ENCODE results near the gene AOX1. TPM values are rescaled to one million over a fixed set of nuclear protein-coding genes. Genes with fewer than 3 reads are reported as not detected.
A peak's percentile ranks its signal among the peaks of the same experiment; 100 is the strongest.
"Not testable (repeated sequence)": the region's sequence is repeated elsewhere in the genome, so short reads cannot be mapped to it uniquely, and the experiment has no call there.

The AOX1 gene
- polyA plus RNA-seq: 1 to 10 TPM; 1.9 to 2.8 TPM

DNA sequence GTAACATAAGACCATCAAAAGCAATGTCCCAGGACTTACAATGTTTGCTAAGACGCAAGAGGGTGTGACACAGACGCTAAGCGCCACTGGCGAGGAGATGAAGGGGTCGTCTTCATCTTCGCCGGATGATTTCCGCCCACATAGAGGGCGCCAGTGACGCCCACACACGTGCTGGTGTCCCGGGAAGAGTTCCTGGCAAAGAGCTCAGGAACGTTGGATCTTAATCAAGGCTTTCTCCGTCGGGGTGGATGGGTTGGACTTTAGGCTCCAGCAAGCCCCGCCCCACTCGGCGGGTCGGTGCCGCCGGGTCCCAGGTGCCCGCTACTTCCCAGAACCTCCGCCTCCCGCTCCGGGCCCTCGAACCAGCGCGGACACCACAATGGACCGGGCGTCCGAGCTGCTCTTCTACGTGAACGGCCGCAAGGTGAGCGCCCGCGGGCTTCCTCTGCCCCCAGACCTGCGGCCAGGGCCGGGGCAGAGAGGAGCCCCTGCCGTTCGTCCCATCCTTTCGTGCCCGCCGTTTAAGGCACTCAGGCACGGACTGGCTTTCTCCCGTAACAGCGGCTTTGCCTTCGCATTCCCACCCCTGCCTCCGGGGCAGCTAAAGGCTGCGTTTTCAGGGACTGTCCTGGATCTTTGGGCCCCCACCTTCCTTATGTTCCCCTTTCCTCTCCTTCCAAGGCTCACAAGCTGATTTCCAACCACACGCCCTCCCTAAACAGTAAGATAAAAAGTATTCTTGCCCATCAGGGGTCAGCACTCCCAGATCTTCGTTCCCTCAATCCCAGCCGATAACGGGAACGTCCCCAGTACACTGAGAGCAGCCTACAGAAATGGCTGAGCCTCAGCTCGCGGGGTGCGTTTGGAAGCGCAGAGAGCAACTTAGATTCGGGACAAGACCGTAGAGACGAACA, at the start of gene AOX1:
Gene AOX1 (plus strand): TSS at position 285 of the 914 bp plus-strand sequence. CDS start 95 bp downstream, at position 380.
- H3K9me3 ChIP-seq (ENCODE audit: control insufficient read depth in 2 of 2, insufficient read depth in 1 of 2, low read depth in 1 of 2, low read length in 1 of 2): no peaks in the 10 kb centered on the region
- H3K36me3 ChIP-seq (ENCODE audit: control insufficient read depth in 2 of 2, insufficient read depth in 2 of 2, low read length in 1 of 2): no peaks in the 10 kb centered on the region
- peak within 1 kb of the TSS; percentile 44 to 48 for H3K4me3 ChIP-seq (ENCODE audit: low read depth in 1 of 2, low read length in 2 of 2)
- H3K27ac ChIP-seq (ENCODE audit: low read depth in 2 of 2, low read length in 1 of 2): peak within 1 kb of the TSS; percentile 52 to 76
- H3K27me3 ChIP-seq (ENCODE audit: control insufficient read depth in 1 of 2, insufficient read depth in 2 of 2, low read length in 2 of 2): no peaks in the 10 kb centered on the region
- 6 to 7% methylated on average over 59 to 62 of the region's 62 CpGs for WGBS, 2 donors
- H3K4me1 ChIP-seq (ENCODE audit: control insufficient read depth in 2 of 2, insufficient read depth in 2 of 2, low read length in 1 of 2): no peaks in the 10 kb centered on the region

DNA sequence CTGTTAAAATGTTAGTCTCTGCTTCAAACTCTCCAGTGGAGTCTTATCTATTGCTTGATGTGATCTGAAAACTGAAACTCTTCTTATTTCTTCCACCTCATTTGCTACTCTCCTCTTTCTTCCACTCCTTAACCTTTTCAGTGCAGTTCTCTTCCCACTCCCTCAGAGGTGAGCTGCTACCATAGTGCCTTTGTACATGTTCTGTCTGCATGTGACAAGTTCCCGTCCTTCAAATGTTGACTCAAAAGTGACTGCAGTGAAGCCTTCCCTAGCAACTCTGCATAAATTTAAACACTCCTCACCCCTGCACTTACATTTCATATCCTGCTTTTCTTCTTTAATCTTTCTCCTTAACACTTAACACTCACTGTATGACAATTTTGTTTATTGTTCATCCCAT, 47.7 kb upstream of the AOX1 start:
- no peak overlapping the region for H3K27ac ChIP-seq (ENCODE audit: low read depth in 2 of 2, low read length in 1 of 2)
- no peaks in the 10 kb centered on the region for H3K9me3 ChIP-seq (ENCODE audit: control insufficient read depth in 2 of 2, insufficient read depth in 1 of 2, low read depth in 1 of 2, low read length in 1 of 2)
- H3K4me3 ChIP-seq (ENCODE audit: low read depth in 1 of 2, low read length in 2 of 2): no peak overlapping the region
- no peaks in the 10 kb centered on the region for H3K27me3 ChIP-seq (ENCODE audit: control insufficient read depth in 1 of 2, insufficient read depth in 2 of 2, low read length in 2 of 2)
- peaks cover 0 to 2% of the 10 kb centered on the region in 2 donors for H3K36me3 ChIP-seq (ENCODE audit: control insufficient read depth in 2 of 2, insufficient read depth in 2 of 2, low read length in 1 of 2)
- H3K4me1 ChIP-seq (ENCODE audit: control insufficient read depth in 2 of 2, insufficient read depth in 2 of 2, low read length in 1 of 2): no peaks in the 10 kb centered on the region
- WGBS, 2 donors: 89 to 93% methylated on average over 1 of the region's 1 CpG

DNA sequence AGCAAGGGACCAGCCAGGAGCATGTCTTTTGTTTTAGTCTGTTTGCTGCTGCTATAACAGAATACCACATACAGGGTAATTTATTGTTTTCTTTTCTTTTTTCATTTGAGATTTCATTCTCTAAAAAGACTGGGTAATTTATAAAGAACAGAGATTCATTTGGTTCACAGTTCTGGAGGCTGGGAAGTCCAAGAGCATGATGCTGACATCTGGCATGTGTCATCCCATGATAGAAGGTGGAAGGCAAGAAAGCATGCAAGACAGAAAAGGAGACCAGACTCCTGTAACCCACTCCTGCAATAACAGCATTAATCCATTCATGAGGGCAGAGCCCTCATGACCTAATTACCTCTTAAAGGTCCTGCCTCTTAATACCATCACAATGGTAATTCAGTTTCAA, 45.0 kb upstream of the AOX1 start:
- H3K27ac ChIP-seq (ENCODE audit: low read depth in 2 of 2, low read length in 1 of 2): no peak overlapping the region
- no peak overlapping the region for H3K4me3 ChIP-seq (ENCODE audit: low read depth in 1 of 2, low read length in 2 of 2)
- H3K36me3 ChIP-seq (ENCODE audit: control insufficient read depth in 2 of 2, insufficient read depth in 2 of 2, low read length in 1 of 2): peaks cover 0 to 2% of the 10 kb centered on the region in 2 donors
- H3K4me1 ChIP-seq (ENCODE audit: control insufficient read depth in 2 of 2, insufficient read depth in 2 of 2, low read length in 1 of 2): no peaks in the 10 kb centered on the region
- no peaks in the 10 kb centered on the region for H3K27me3 ChIP-seq (ENCODE audit: control insufficient read depth in 1 of 2, insufficient read depth in 2 of 2, low read length in 2 of 2)
- no peaks in the 10 kb centered on the region for H3K9me3 ChIP-seq (ENCODE audit: control insufficient read depth in 2 of 2, insufficient read depth in 1 of 2, low read depth in 1 of 2, low read length in 1 of 2)

DNA sequence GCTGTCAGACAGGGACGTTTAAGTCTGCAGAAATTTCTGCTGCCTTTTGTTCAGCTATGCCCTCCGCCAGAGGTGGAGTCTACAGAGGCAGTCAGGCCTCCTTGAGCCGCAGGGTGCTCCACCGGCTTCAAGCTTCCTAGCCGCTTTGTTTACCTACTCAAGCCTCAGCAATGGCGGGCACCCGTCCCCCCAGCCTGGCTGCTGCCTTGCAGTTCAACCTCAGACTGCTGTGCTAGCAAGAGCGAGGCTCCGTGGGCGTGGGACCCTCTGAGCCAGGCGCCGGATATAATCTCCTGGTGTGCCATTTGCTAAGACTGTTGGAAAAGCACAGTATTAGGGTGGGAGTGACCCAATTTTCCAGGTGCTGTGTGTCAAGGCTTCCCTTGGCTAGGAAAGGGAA, 19.2 kb upstream of the AOX1 start:
- H3K27ac ChIP-seq (ENCODE audit: low read depth in 2 of 2, low read length in 1 of 2); H3K9me3 ChIP-seq (ENCODE audit: control insufficient read depth in 2 of 2, insufficient read depth in 1 of 2, low read depth in 1 of 2, low read length in 1 of 2); H3K36me3 ChIP-seq (ENCODE audit: control insufficient read depth in 2 of 2, insufficient read depth in 2 of 2, low read length in 1 of 2); H3K4me3 ChIP-seq (ENCODE audit: low read depth in 1 of 2, low read length in 2 of 2); H3K4me1 ChIP-seq (ENCODE audit: control insufficient read depth in 2 of 2, insufficient read depth in 2 of 2, low read length in 1 of 2); H3K27me3 ChIP-seq (ENCODE audit: control insufficient read depth in 1 of 2, insufficient read depth in 2 of 2, low read length in 2 of 2): not testable (repeated sequence)
- WGBS, 2 donors: 94% methylated on average over 12 of the region's 12 CpGs

GRCh38 chr2:200567932-200568331, 17.9 kb upstream of the AOX1 start:
- Histone ChIP-seq H3K4me3 (ENCODE audit: low read depth in 1 of 2, low read length in 2 of 2) (no peak overlapping the region), H3K27ac (ENCODE audit: low read depth in 2 of 2, low read length in 1 of 2) (no peak overlapping the region), H3K27me3 (ENCODE audit: control insufficient read depth in 1 of 2, insufficient read depth in 2 of 2, low read length in 2 of 2) (no peaks in the 10 kb centered on the region), H3K36me3 (ENCODE audit: control insufficient read depth in 2 of 2, insufficient read depth in 2 of 2, low read length in 1 of 2) (no peaks in the 10 kb centered on the region), H3K4me1 (ENCODE audit: control insufficient read depth in 2 of 2, insufficient read depth in 2 of 2, low read length in 1 of 2) (no peaks in the 10 kb centered on the region), H3K9me3 (ENCODE audit: control insufficient read depth in 2 of 2, insufficient read depth in 1 of 2, low read depth in 1 of 2, low read length in 1 of 2) (no peaks in the 10 kb centered on the region)
- WGBS, 2 donors: 98 to 99% methylated on average over 3 of the region's 3 CpGs

DNA sequence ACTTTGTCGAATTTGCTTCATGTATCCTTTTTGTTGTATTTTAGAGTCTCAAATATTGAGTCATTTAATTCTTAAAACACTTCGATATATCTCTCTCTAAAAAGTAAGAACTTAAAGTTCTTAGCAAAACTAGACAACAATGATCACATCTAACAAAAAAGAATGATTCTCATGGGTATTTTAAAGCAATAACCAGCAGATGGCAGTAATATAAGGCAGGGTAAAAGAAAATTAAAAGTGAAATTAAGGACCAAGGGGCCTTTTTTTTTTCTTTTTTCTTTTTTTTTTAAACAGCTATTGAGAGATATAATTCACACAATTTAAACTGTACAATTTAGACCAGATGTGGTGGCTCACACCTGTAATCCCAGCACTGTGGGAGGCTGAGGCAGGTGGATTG, 9.9 kb upstream of the AOX1 start:
- Histone ChIP-seq H3K27ac (ENCODE audit: low read depth in 2 of 2, low read length in 1 of 2) (no peak overlapping the region), H3K9me3 (ENCODE audit: control insufficient read depth in 2 of 2, insufficient read depth in 1 of 2, low read depth in 1 of 2, low read length in 1 of 2) (no peaks in the 10 kb centered on the region), H3K27me3 (ENCODE audit: control insufficient read depth in 1 of 2, insufficient read depth in 2 of 2, low read length in 2 of 2) (no peaks in the 10 kb centered on the region), H3K4me1 (ENCODE audit: control insufficient read depth in 2 of 2, insufficient read depth in 2 of 2, low read length in 1 of 2) (no peaks in the 10 kb centered on the region), H3K4me3 (ENCODE audit: low read depth in 1 of 2, low read length in 2 of 2) (no peak overlapping the region), H3K36me3 (ENCODE audit: control insufficient read depth in 2 of 2, insufficient read depth in 2 of 2, low read length in 1 of 2) (no peaks in the 10 kb centered on the region)
- 87 to 88% methylated on average over 2 of the region's 2 CpGs for whole genome bisulfite sequencing, 2 donors

DNA sequence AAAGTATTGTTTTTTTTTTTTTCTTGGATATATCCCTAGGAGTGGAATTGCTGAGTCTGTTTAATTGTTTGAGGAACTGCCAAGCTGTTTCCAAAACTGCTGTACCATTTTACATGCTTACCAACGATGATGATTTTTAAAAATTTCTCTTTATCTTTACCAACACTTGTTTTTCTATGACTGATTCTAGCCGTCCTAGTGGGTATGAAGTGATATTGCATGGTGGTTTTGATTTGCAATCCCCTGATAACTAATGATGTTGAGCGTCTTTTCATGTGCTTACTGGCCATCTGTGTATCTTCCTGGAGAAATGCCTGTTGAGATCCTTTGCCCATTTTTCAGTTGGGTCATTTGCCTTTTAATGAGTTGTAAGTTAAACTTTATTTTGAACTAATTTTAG, 8.8 kb upstream of the AOX1 start:
- Histone ChIP-seq H3K4me3 (ENCODE audit: low read depth in 1 of 2, low read length in 2 of 2) (no peak overlapping the region), H3K36me3 (ENCODE audit: control insufficient read depth in 2 of 2, insufficient read depth in 2 of 2, low read length in 1 of 2) (no peaks in the 10 kb centered on the region), H3K27ac (ENCODE audit: low read depth in 2 of 2, low read length in 1 of 2) (no peak overlapping the region), H3K27me3 (ENCODE audit: control insufficient read depth in 1 of 2, insufficient read depth in 2 of 2, low read length in 2 of 2) (no peaks in the 10 kb centered on the region), H3K4me1 (ENCODE audit: control insufficient read depth in 2 of 2, insufficient read depth in 2 of 2, low read length in 1 of 2) (no peaks in the 10 kb centered on the region), H3K9me3 (ENCODE audit: control insufficient read depth in 2 of 2, insufficient read depth in 1 of 2, low read depth in 1 of 2, low read length in 1 of 2) (no peaks in the 10 kb centered on the region)
- WGBS, 2 donors: 92 to 94% methylated on average over 3 of the region's 3 CpGs

DNA sequence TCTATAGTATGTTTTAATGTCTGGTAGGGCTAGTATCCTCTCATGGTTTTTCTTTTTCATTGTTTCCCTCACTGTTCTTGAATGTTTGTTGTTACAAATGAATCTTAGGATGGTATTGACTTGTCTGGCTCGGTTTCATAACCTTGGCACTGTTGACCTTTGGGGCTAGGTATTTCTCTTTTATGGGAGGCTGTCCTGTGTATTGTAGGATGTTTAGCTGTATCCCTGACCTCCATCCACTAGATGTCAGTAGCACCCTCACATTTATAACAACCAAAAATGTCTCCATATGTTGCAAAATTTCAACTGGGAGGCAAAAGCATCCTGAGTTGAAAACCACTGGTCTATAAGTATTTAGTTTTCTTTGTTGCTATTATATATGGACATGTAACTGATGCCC, 7.0 kb upstream of the AOX1 start:
- no peaks in the 10 kb centered on the region for H3K36me3 ChIP-seq (ENCODE audit: control insufficient read depth in 2 of 2, insufficient read depth in 2 of 2, low read length in 1 of 2)
- H3K4me1 ChIP-seq (ENCODE audit: control insufficient read depth in 2 of 2, insufficient read depth in 2 of 2, low read length in 1 of 2): no peaks in the 10 kb centered on the region
- H3K27ac ChIP-seq (ENCODE audit: low read depth in 2 of 2, low read length in 1 of 2): no peak overlapping the region
- no peaks in the 10 kb centered on the region for H3K27me3 ChIP-seq (ENCODE audit: control insufficient read depth in 1 of 2, insufficient read depth in 2 of 2, low read length in 2 of 2)
- WGBS, 2 donors: 53 to 77% methylated on average over 1 of the region's 1 CpG
- H3K4me3 ChIP-seq (ENCODE audit: low read depth in 1 of 2, low read length in 2 of 2): no peak overlapping the region
- H3K9me3 ChIP-seq (ENCODE audit: control insufficient read depth in 2 of 2, insufficient read depth in 1 of 2, low read depth in 1 of 2, low read length in 1 of 2): no peaks in the 10 kb centered on the region

GRCh38 chr2:200584639-200585038, 1.2 kb upstream of the AOX1 start:
- Histone ChIP-seq H3K36me3 (ENCODE audit: control insufficient read depth in 2 of 2, insufficient read depth in 2 of 2, low read length in 1 of 2) (no peaks in the 10 kb centered on the region), H3K4me1 (ENCODE audit: control insufficient read depth in 2 of 2, insufficient read depth in 2 of 2, low read length in 1 of 2) (no peaks in the 10 kb centered on the region), H3K27ac (ENCODE audit: low read depth in 2 of 2, low read length in 1 of 2) (no peak overlapping the region), H3K4me3 (ENCODE audit: low read depth in 1 of 2, low read length in 2 of 2) (no peak overlapping the region), H3K9me3 (ENCODE audit: control insufficient read depth in 2 of 2, insufficient read depth in 1 of 2, low read depth in 1 of 2, low read length in 1 of 2) (no peaks in the 10 kb centered on the region), H3K27me3 (ENCODE audit: control insufficient read depth in 1 of 2, insufficient read depth in 2 of 2, low read length in 2 of 2) (no peaks in the 10 kb centered on the region)
- WGBS, 2 donors: 82 to 95% methylated on average over 3 of the region's 3 CpGs

- WGBS, 2 donors: 8 to 10% methylated on average over 2 of the region's 2 CpGs
Measured at GRCh38 chr2:200585340-200585729, 479 bp upstream of the AOX1 start.

More at GRCh38 chr2:200585340-200585729, 479 bp upstream of the AOX1 start:
- Histone ChIP-seq H3K36me3 (ENCODE audit: control insufficient read depth in 2 of 2, insufficient read depth in 2 of 2, low read length in 1 of 2) (no peaks in the 10 kb centered on the region), H3K27ac (ENCODE audit: low read depth in 2 of 2, low read length in 1 of 2) (no peak overlapping the region), H3K4me3 (ENCODE audit: low read depth in 1 of 2, low read length in 2 of 2) (peak overlapping the region in 1 of 2 donors; percentile 48), H3K9me3 (ENCODE audit: control insufficient read depth in 2 of 2, insufficient read depth in 1 of 2, low read depth in 1 of 2, low read length in 1 of 2) (no peaks in the 10 kb centered on the region), H3K27me3 (ENCODE audit: control insufficient read depth in 1 of 2, insufficient read depth in 2 of 2, low read length in 2 of 2) (no peaks in the 10 kb centered on the region), H3K4me1 (ENCODE audit: control insufficient read depth in 2 of 2, insufficient read depth in 2 of 2, low read length in 1 of 2) (no peaks in the 10 kb centered on the region)

Data from esophagus (tissue), 2 donors.